Sigmoid colon (tissue), 7 donors: ENCODE results near the gene HDAC9. TPM values are rescaled to one million over a fixed set of nuclear protein-coding genes. Genes with fewer than 3 reads are reported as not detected.

Experiments used
- DNase-seq: peaks from one replicate; pipeline ENCODE4 v3.0.0-alpha.2; 2019
- H3K27ac ChIP-seq, 4 donors: fragments of 200-600 bp; sonication (generic); one replicate each; pipeline ENCODE4 v1.5.1; 2016 to 2019; ENCODE audit warnings: mild to moderate bottlenecking in 1 of 4
- H3K27me3 ChIP-seq, 3 donors: fragments of 200-600 bp; sonication (generic); one replicate each; pipeline ENCODE4 v1.5.1; 2019; ENCODE audit warnings: mild to moderate bottlenecking in 1 of 3
- H3K36me3 ChIP-seq, 4 donors: fragments of 200-600 bp; sonication (generic); one replicate each; pipeline ENCODE4 v1.5.1; 2016 to 2019
- H3K4me1 ChIP-seq, 4 donors: fragments of 200-600 bp; sonication (generic); one replicate each; pipeline ENCODE4 v1.5.1; 2017 to 2019
- H3K4me3 ChIP-seq, 4 donors: fragments of 200-600 bp; sonication (generic); one replicate each; pipeline ENCODE4 v1.5.1; 2017 to 2019; ENCODE audit warnings: mild to moderate bottlenecking in 2 of 4, moderate library complexity in 1 of 4
- H3K9me3 ChIP-seq, 4 donors: fragments of 200-600 bp in 3 of 4; sonication (generic) in 3 of 4; one replicate each; pipeline versions ENCODE4 v1.5.1 to v1.6.1; 2013 to 2019
- EP300 ChIP-seq, 4 donors: sonication (generic); formaldehyde crosslinking; IDR thresholded peaks; one replicate each; pipeline ENCODE4 v1.6.1; 2017; ENCODE audit warnings: antibody characterized with exemption in 4 of 4
- POLR2A ChIP-seq, 2 donors: fragments of 450-650 bp; IDR thresholded peaks; one replicate each; pipeline ENCODE4 v1.6.1; 2016; ENCODE audit warnings: antibody characterized with exemption in 2 of 2, mild to moderate bottlenecking in 2 of 2, moderate library complexity in 2 of 2
- POLR2AphosphoS5 ChIP-seq, 4 donors: sonication (generic); formaldehyde crosslinking; IDR thresholded peaks; one replicate each; pipeline ENCODE4 v1.6.1; 2017; ENCODE audit warnings: antibody characterized with exemption in 4 of 4
- WGBS, 2 donors: extraction: QIAGEN DNeasy Blood & Tissue Kit; methylation state at CpG; one replicate each; pipeline ENCODE4 v1.1.7; 2013; 5-methylcytosine and 5-hydroxymethylcytosine counted together
- intact Hi-C: fragments of 100-400 bp; cut with DNase I; formaldehyde crosslinking; loops from one replicate; pipeline ENCODE4 v1.15.1; 2023
- polyA plus RNA-seq, 3 donors: library from polyadenylated mRNA; stranded (reverse); fragments of 200-250 nt; gene quantifications; one replicate each; pipeline ENCODE4 v1.2.3, GENCODE V29; 2013
- total RNA-seq, 4 donors: library from RNA; depleted of rRNA; stranded (reverse); fragments of >200 nt; gene quantifications; one replicate each; pipeline ENCODE4 v1.1.0, GENCODE V29; 2016
- TF ChIP-seq, protein P1 (sequence below), 4 experiments: fragments of 450-650 bp in 3 of 4; fragments of 200-600 bp in 1 of 4; IDR thresholded peaks; one replicate each; pipeline ENCODE4 v1.5.1; 2016 to 2019; ENCODE audit warnings: antibody characterized with exemption in 4 of 4, mild to moderate bottlenecking in 3 of 4, moderate library complexity in 2 of 4
- donor health status: healthy with polysubstance abuse.
- donor health status: Bipolar disorder and iron deficiency.
- donor health status: healthy.

Gene HDAC9
- total and polyA plus RNA-seq, 7 donors = 2.4 to 38.2 (median 22.2) TPM

DNA sequence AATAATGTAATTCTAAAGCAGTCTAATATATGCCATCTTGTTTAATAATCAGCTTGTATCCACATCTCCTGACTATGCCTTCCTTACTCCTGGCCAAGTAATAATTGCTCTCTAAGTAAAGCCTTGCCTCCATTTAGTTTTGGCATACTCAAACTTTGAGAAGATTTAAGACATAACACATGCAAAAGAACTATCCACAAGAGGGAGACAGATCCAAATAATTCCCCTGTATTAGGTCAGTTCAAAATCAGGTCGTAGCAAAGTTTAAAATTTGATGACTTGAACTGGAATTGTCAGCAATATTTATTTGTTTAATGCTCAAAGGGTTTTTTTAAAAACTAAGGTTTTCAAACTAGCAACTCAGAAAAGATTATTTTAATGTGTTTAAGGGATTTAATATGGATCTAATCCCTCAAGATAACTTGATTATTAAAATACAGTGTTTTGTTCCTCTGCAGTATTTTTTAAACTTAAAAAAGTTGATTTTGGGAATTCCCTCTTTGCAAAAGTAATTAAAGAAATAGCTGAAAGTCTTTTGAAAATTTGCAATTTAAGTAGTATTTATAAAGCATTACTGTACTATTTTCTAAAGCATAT, 95.3 kb downstream of the HDAC9 start:
- DNase-seq = no peak
- TF ChIP-seq, protein P1, sequence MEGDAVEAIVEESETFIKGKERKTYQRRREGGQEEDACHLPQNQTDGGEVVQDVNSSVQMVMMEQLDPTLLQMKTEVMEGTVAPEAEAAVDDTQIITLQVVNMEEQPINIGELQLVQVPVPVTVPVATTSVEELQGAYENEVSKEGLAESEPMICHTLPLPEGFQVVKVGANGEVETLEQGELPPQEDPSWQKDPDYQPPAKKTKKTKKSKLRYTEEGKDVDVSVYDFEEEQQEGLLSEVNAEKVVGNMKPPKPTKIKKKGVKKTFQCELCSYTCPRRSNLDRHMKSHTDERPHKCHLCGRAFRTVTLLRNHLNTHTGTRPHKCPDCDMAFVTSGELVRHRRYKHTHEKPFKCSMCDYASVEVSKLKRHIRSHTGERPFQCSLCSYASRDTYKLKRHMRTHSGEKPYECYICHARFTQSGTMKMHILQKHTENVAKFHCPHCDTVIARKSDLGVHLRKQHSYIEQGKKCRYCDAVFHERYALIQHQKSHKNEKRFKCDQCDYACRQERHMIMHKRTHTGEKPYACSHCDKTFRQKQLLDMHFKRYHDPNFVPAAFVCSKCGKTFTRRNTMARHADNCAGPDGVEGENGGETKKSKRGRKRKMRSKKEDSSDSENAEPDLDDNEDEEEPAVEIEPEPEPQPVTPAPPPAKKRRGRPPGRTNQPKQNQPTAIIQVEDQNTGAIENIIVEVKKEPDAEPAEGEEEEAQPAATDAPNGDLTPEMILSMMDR (IDR thresholded peaks at IDR 0.05) = peak in 3 of 4 experiments; percentile 24 to 43 (median 38)
- no peak for TF ChIP-seq POLR2AphosphoS5 (IDR thresholded peaks at IDR 0.05)
- no peak overlapping the region for H3K27ac ChIP-seq
- no peaks in the 10 kb centered on the region for H3K9me3 ChIP-seq
- intact Hi-C loops = loop anchor here (2.0 kb wide), 1 partner anchor 76 kb away; no protein-coding TSS in a partner anchor
- H3K36me3 ChIP-seq = no peaks in the 10 kb centered on the region
- peaks cover 0 to 4% (median 0%) of the 10 kb centered on the region in 4 donors for H3K4me1 ChIP-seq
- WGBS, 2 donors = 12 to 55% methylated on average over 1 of the region's 1 CpG
- no peak overlapping the region for H3K4me3 ChIP-seq
- no peaks in the 10 kb centered on the region for H3K27me3 ChIP-seq

DNA sequence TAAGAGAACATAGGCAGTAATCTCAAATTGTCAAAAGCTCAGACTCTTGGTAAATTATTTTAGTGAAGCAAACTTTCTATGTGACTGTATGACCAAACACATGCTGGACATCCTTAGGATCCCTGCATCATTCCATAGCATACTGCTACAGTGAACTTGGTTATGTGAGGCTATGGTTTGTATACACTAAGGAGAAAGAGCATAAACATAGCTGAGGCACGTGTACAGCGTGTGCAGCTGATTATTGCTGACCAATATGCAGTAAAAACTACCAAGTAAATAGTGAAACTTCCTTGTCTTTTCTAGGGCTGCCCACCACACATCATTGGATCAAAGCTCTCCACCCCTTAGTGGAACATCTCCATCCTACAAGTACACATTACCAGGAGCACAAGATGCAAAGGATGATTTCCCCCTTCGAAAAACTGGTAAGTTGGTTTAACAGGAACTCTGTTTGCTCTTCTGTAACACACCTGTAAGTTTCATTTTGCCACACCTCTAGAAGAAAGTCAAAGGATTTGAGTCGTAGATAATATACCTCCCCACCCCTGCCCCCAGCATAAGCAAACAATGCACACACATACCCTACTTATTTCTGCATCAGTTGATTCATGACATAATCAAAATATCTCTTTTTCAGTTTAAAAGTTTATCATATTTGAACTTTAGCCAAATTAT, 98.2 kb downstream of the HDAC9 start:
- 18 to 61% methylated on average over 4 of the region's 4 CpGs for WGBS, 2 donors
- TF ChIP-seq, protein P1 (IDR thresholded peaks at IDR 0.05) = no peak
- no peak for TF ChIP-seq EP300 (IDR thresholded peaks at IDR 0.05)
- no peak for TF ChIP-seq POLR2AphosphoS5 (IDR thresholded peaks at IDR 0.05)
- no peak for TF ChIP-seq POLR2A (IDR thresholded peaks at IDR 0.05)
- Histone ChIP-seq H3K27ac (no peak overlapping the region), H3K4me1 (peaks cover 0 to 4% (median 0%) of the 10 kb centered on the region in 4 donors), H3K36me3 (no peaks in the 10 kb centered on the region), H3K9me3 (no peaks in the 10 kb centered on the region), H3K4me3 (no peak overlapping the region), H3K27me3 (no peaks in the 10 kb centered on the region)
- intact Hi-C loops = no loop called here
- DNase-seq = no peak

DNA sequence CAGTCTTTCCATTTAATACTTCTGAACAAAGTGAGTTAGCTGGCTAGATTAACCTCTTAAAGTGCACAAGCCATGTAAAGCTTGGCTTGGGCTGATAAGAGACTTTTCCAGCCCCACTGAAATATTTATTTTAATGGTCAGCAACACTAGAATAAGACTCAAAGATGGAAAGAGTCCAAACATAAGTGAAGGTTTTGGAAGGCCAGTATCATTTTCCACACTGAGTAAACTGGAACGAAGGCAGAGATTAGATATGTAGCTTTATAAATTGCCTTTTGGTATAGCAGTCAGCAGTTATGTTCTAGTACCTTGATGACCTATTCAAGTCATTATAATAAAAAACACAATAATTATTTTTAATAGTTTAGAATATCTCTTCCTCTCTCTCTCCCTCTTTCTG, 102.2 kb downstream of the HDAC9 start:
- WGBS, 2 donors = 49 to 74% methylated on average over 1 of the region's 1 CpG
- no peak for DNase-seq
- Histone ChIP-seq H3K4me1 (no peaks in the 10 kb centered on the region), H3K9me3 (peaks cover 0 to 7% (median 2%) of the 10 kb centered on the region in 4 donors), H3K27me3 (no peaks in the 10 kb centered on the region), H3K27ac (no peak overlapping the region), H3K4me3 (no peak overlapping the region), H3K36me3 (peaks cover 0 to 20% (median 0%) of the 10 kb centered on the region in 4 donors)
- intact Hi-C loops = no loop called here
- TF ChIP-seq EP300 (IDR thresholded peaks at IDR 0.05) = no peak
- no peak for TF ChIP-seq POLR2A (IDR thresholded peaks at IDR 0.05)
- TF ChIP-seq, protein P1 (IDR thresholded peaks at IDR 0.05) = no peak
- TF ChIP-seq POLR2AphosphoS5 (IDR thresholded peaks at IDR 0.05) = no peak

DNA sequence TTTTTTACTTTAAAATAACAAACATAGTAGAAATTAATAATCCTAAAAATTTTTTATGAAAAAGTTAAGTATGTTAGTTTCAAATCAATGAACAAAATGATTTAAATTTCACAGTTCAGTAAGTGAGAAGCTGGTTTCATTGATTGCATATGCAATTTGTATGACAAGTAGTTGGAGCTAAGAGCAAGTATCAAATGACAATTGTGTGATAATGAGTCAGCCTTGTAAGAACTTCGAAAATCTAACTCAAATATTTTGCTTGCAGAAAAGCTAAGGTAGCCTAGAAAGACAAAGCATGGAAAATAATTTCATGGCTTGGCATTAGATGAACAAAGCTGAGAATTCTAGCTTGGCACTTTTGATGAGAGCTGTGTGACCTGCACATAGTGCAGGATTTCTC, 111.5 kb downstream of the HDAC9 start:
- H3K9me3 ChIP-seq = peaks cover 0 to 11% (median 5%) of the 10 kb centered on the region in 4 donors
- intact Hi-C loops = no loop called here
- peaks cover 0 to 4% (median 0%) of the 10 kb centered on the region in 4 donors for H3K36me3 ChIP-seq
- DNase-seq = no peak
- H3K27me3 ChIP-seq = no peaks in the 10 kb centered on the region
- TF ChIP-seq POLR2A (IDR thresholded peaks at IDR 0.05) (no peak), POLR2AphosphoS5 (IDR thresholded peaks at IDR 0.05) (no peak), EP300 (IDR thresholded peaks at IDR 0.05) (no peak)
- TF ChIP-seq, protein P1 (IDR thresholded peaks at IDR 0.05) = no peak
- H3K4me1 ChIP-seq = no peaks in the 10 kb centered on the region
- WGBS, 2 donors = 82 to 88% methylated on average over 1 of the region's 1 CpG
- H3K27ac ChIP-seq = no peak overlapping the region
- no peak overlapping the region for H3K4me3 ChIP-seq
